Mesenchymal stem cell (in vitro differentiated cells and primary cell): ENCODE results near the gene CCDC127.
A peak's percentile ranks its signal among the peaks of the same experiment; 100 is the strongest.
"Not testable (repeated sequence)": the region's sequence is repeated elsewhere in the genome, so short reads cannot be mapped to it uniquely, and the experiment has no call there.

Experiments used
- DNase-seq: peaks from one replicate; pipeline ENCODE4 v3.0.0-alpha.2; 2013
- H2AFZ ChIP-seq: one replicate; pipeline ENCODE4 v1.6.1; 2013; ENCODE audit warnings: low read depth, mild to moderate bottlenecking, control low read depth, inconsistent platforms, low read length, moderate library complexity
- H2AK5ac ChIP-seq: 2 replicates; pipeline ENCODE4 v1.6.1; 2013; ENCODE audit warnings: low read length, moderate library complexity, mild to moderate bottlenecking, inconsistent platforms; ENCODE audit not compliant: severe bottlenecking
- H2BK120ac ChIP-seq: one replicate; pipeline ENCODE4 v1.6.1; 2013; ENCODE audit warnings: low read depth, mild to moderate bottlenecking, inconsistent platforms, low read length, moderate library complexity
- H2BK12ac ChIP-seq, 2 experiments: one replicate each; pipeline ENCODE4 v1.6.1; 2013; ENCODE audit warnings: inconsistent platforms in 2 of 2, low read length in 2 of 2, mild to moderate bottlenecking in 2 of 2, moderate library complexity in 2 of 2, control low read depth in 1 of 2
- H2BK15ac ChIP-seq: one replicate; pipeline ENCODE4 v1.6.1; 2013; ENCODE audit warnings: mild to moderate bottlenecking, low read depth, inconsistent platforms; ENCODE audit not compliant: poor library complexity, severe bottlenecking
- H2BK5ac ChIP-seq: 2 replicates; pipeline ENCODE4 v1.6.1; 2013; ENCODE audit warnings: low read depth, mild to moderate bottlenecking, low read length, control low read depth, inconsistent platforms; ENCODE audit not compliant: poor library complexity, severe bottlenecking
- H3K14ac ChIP-seq, 2 experiments: one replicate each; pipeline ENCODE4 v1.6.1; 2013; ENCODE audit warnings: inconsistent platforms in 2 of 2, low read length in 2 of 2, control low read depth in 1 of 2, mild to moderate bottlenecking in 1 of 2, moderate library complexity in 1 of 2
- H3K18ac ChIP-seq, 2 experiments: one replicate each; pipeline ENCODE4 v1.6.1; 2013; ENCODE audit warnings: inconsistent platforms in 2 of 2, low read length in 2 of 2, control low read depth in 1 of 2, low read depth in 1 of 2, mild to moderate bottlenecking in 1 of 2
- H3K23ac ChIP-seq, 2 experiments: one replicate each; pipeline ENCODE4 v1.6.1; 2013; ENCODE audit warnings: inconsistent platforms in 2 of 2, low read length in 2 of 2, mild to moderate bottlenecking in 2 of 2, moderate library complexity in 2 of 2, control low read depth in 1 of 2
- H3K27ac ChIP-seq: 2 replicates; pipeline ENCODE4 v1.5.1; 2013; ENCODE audit warnings: mild to moderate bottlenecking, moderate library complexity, low read length, control low read depth, inconsistent platforms; ENCODE audit not compliant: poor library complexity, severe bottlenecking
- H3K27me3 ChIP-seq, 2 experiments: 2 replicates each; pipeline versions ENCODE4 v1.6.1 to v1.7.0; 2013; ENCODE audit warnings: low read length in 2 of 2, mild to moderate bottlenecking in 2 of 2, moderate library complexity in 2 of 2, control low read depth in 1 of 2, inconsistent platforms in 1 of 2; ENCODE audit not compliant: control insufficient read depth in 1 of 2, insufficient read depth in 1 of 2
- H3K36me3 ChIP-seq, 2 experiments: 2 replicates each; pipeline versions ENCODE4 v1.6.1 to v1.7.0; 2013; ENCODE audit warnings: low read length in 2 of 2, control low read depth in 1 of 2, inconsistent platforms in 1 of 2, low read depth in 1 of 2, mild to moderate bottlenecking in 1 of 2; ENCODE audit not compliant: insufficient read depth in 2 of 2, control insufficient read depth in 1 of 2
- H3K4ac ChIP-seq, 2 experiments: one replicate each; pipeline ENCODE4 v1.6.1; 2013; ENCODE audit warnings: inconsistent platforms in 2 of 2, low read length in 2 of 2, mild to moderate bottlenecking in 2 of 2, moderate library complexity in 2 of 2, control low read depth in 1 of 2, low read depth in 1 of 2
- H3K4me1 ChIP-seq: 2 replicates; pipeline ENCODE4 v1.6.1; 2013; ENCODE audit warnings: low read depth, low read length, control low read depth; ENCODE audit not compliant: control insufficient read depth, insufficient read depth
- H3K4me2 ChIP-seq: 2 replicates; pipeline ENCODE4 v1.6.1; 2013; ENCODE audit warnings: low read length, mild to moderate bottlenecking, inconsistent platforms; ENCODE audit not compliant: poor library complexity, severe bottlenecking
- H3K4me3 ChIP-seq, 2 experiments: 2 replicates each; pipeline versions ENCODE4 v1.5.1 to v1.7.0; 2013; ENCODE audit warnings: low read length in 2 of 2, mild to moderate bottlenecking in 2 of 2, control low read depth in 1 of 2, low read depth in 1 of 2; ENCODE audit not compliant: insufficient read depth in 1 of 2
- H3K79me1 ChIP-seq: replicated peaks from 2 replicates; pipeline ENCODE4 v1.6.1; 2013; ENCODE audit warnings: mild to moderate bottlenecking, control low read depth, low read length, inconsistent platforms; ENCODE audit not compliant: poor library complexity, severe bottlenecking
- H3K9ac ChIP-seq: 2 replicates; pipeline ENCODE4 v1.7.0; 2013; ENCODE audit warnings: mild to moderate bottlenecking, low read length, moderate library complexity
- H3K9me3 ChIP-seq: 2 replicates; pipeline ENCODE4 v1.7.0; 2013; ENCODE audit warnings: mild to moderate bottlenecking, low read length; ENCODE audit not compliant: control insufficient read depth
- H4K8ac ChIP-seq: one replicate; pipeline ENCODE4 v1.6.1; 2013; ENCODE audit warnings: inconsistent platforms, mild to moderate bottlenecking, low read length, moderate library complexity
- H4K91ac ChIP-seq: one replicate; pipeline ENCODE4 v1.6.1; 2013; ENCODE audit warnings: mild to moderate bottlenecking, low read length, inconsistent platforms
- WGBS: methylation state at CpG from one replicate; pipeline ENCODE4 v1.1.7; 2013; ENCODE audit warnings: mixed read lengths; 5-methylcytosine and 5-hydroxymethylcytosine counted together

The CCDC127 gene

GRCh38 chr5:218457-219291 lies 721 bp upstream of the CCDC127 start:
- peaks cover 6% of the 10 kb centered on the region for H3K4me1 ChIP-seq
- H3K4me2 ChIP-seq, result peak overlapping the region; percentile 63
- peak overlapping the region in 1 of 2 experiments; percentile 50 for H3K23ac ChIP-seq
- no peak overlapping the region for H2BK5ac ChIP-seq
- H3K79me1 ChIP-seq, result peaks cover 2% of the 10 kb centered on the region
- no peak overlapping the region for H2AK5ac ChIP-seq
- H3K4ac ChIP-seq, result peak overlapping the region; percentile 19 to 91
- peak overlapping the region; percentile 86 to 98 for H3K4me3 ChIP-seq
- peaks cover 4% of the 10 kb centered on the region for H3K9me3 ChIP-seq
- peak overlapping the region; percentile 50 for H4K91ac ChIP-seq
- H3K14ac ChIP-seq, result peak overlapping the region in 1 of 2 experiments; percentile 99
- peak overlapping the region; percentile 88 for H3K9ac ChIP-seq
- peak; percentile 57 for DNase-seq
- peak overlapping the region; percentile 7 for H4K8ac ChIP-seq
- H2BK15ac ChIP-seq, result peak overlapping the region; percentile 67
- H3K27ac ChIP-seq, result peak overlapping the region; percentile 32
- peak overlapping the region in 1 of 2 experiments; percentile 23 for H2BK12ac ChIP-seq
- H3K18ac ChIP-seq, result peak overlapping the region; percentile 67 to 92
- no peaks in the 10 kb centered on the region for H3K27me3 ChIP-seq
- H2AFZ ChIP-seq, result no peak overlapping the region
- H2BK120ac ChIP-seq, result peak overlapping the region; percentile 73
- H3K36me3 ChIP-seq, result peaks cover 2 to 8% of the 10 kb centered on the region in 2 experiments
- WGBS, result under 1% methylated on average over 54 of the region's 73 CpGs

GRCh38 chr5:216076-216475 lies 1.9 kb downstream of the CCDC127 start:
- H3K4me1 ChIP-seq, H4K8ac ChIP-seq, H3K4me2 ChIP-seq, H3K9ac ChIP-seq, H3K79me1 ChIP-seq, H3K23ac ChIP-seq, H2AFZ ChIP-seq, H3K4ac ChIP-seq, H2BK12ac ChIP-seq, H3K4me3 ChIP-seq, H3K18ac ChIP-seq, H3K27ac ChIP-seq, H3K14ac ChIP-seq, H2BK15ac ChIP-seq, DNase-seq, H2BK120ac ChIP-seq, H3K9me3 ChIP-seq, H2BK5ac ChIP-seq, H4K91ac ChIP-seq, H3K27me3 ChIP-seq, H2AK5ac ChIP-seq: not testable (repeated sequence)
- peaks cover 9 to 11% of the 10 kb centered on the region in 2 experiments for H3K36me3 ChIP-seq
- no CpG with 5 or more reads among the region's 10 CpGs for WGBS

DNA sequence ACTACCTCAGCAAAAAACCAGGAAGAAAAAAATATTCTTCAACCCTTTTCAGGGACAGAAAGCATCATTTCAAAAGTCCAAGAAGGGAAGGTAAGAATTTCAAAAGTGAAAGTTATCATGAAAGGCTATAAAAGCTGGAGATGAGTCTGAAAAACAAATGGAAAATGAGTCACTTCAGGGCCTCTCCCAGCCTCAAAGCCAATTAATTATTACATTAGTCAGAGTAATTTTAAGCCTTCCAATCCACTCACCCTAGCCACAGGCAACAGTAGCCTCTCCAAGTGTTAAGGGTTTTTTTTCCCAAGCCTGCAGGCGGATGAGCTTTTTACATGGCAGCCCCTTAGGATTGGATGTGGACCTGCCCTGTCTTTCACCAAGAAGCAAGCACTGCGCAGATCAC lies 2.7 kb downstream of the CCDC127 start:
- not testable (repeated sequence) for H2AFZ ChIP-seq, H3K4me1 ChIP-seq, H2AK5ac ChIP-seq, H4K8ac ChIP-seq, H2BK12ac ChIP-seq, H2BK5ac ChIP-seq, H2BK15ac ChIP-seq, H3K27me3 ChIP-seq, H3K4ac ChIP-seq, H3K23ac ChIP-seq, H3K14ac ChIP-seq, H2BK120ac ChIP-seq, H3K4me2 ChIP-seq, H3K9me3 ChIP-seq, H3K79me1 ChIP-seq, H4K91ac ChIP-seq, H3K18ac ChIP-seq
- H3K36me3 ChIP-seq, result peaks cover 9 to 11% of the 10 kb centered on the region in 2 experiments
- H3K27ac ChIP-seq, result peak overlapping the region; percentile 47
- peak overlapping the region in 1 of 2 experiments; percentile 58 for H3K4me3 ChIP-seq
- WGBS, result 80% methylated on average over 2 of the region's 2 CpGs
- peak overlapping the region; percentile 69 for H3K9ac ChIP-seq
- peak; percentile 72 for DNase-seq

GRCh38 chr5:213803-214395 lies 4.1 kb downstream of the CCDC127 start:
- H2AFZ ChIP-seq, result no peak overlapping the region
- H2BK15ac ChIP-seq, result no peak overlapping the region
- H3K14ac ChIP-seq, result no peak overlapping the region
- no peak overlapping the region for H2BK5ac ChIP-seq
- no peak overlapping the region for H3K18ac ChIP-seq
- H4K91ac ChIP-seq, result no peak overlapping the region
- H3K4me3 ChIP-seq, result no peak overlapping the region
- H3K23ac ChIP-seq, result no peak overlapping the region
- H3K4ac ChIP-seq, result no peak overlapping the region
- no peak overlapping the region for H3K9ac ChIP-seq
- no peak for DNase-seq
- H3K4me1 ChIP-seq, result peaks cover 3% of the 10 kb centered on the region
- H2AK5ac ChIP-seq, result no peak overlapping the region
- H3K79me1 ChIP-seq, result peaks cover 2% of the 10 kb centered on the region
- no peak overlapping the region for H2BK12ac ChIP-seq
- no peak overlapping the region for H4K8ac ChIP-seq
- H3K9me3 ChIP-seq, result peaks cover 7% of the 10 kb centered on the region
- no peaks in the 10 kb centered on the region for H3K27me3 ChIP-seq
- no peak overlapping the region for H3K4me2 ChIP-seq
- WGBS, result 99% methylated on average over 8 of the region's 12 CpGs
- no peak overlapping the region for H3K27ac ChIP-seq
- no peak overlapping the region for H2BK120ac ChIP-seq
- peaks cover 9 to 11% of the 10 kb centered on the region in 2 experiments for H3K36me3 ChIP-seq
